HG03442 (cell line): ENCODE results near the gene GPRC5B.

Experiments
- ATAC-seq: cut with Tn5 transposase; IDR thresholded peaks from one replicate; pipeline ENCODE4 v1.9.1; 2021; ENCODE audit warnings: mild to moderate bottlenecking, moderate library complexity; ENCODE audit not compliant: unreplicated experiment

Gene GPRC5B

GRCh38 chr16:19850131-19850817, 34.4 kb downstream of the GPRC5B start:
- no peak for ATAC-seq

DNA sequence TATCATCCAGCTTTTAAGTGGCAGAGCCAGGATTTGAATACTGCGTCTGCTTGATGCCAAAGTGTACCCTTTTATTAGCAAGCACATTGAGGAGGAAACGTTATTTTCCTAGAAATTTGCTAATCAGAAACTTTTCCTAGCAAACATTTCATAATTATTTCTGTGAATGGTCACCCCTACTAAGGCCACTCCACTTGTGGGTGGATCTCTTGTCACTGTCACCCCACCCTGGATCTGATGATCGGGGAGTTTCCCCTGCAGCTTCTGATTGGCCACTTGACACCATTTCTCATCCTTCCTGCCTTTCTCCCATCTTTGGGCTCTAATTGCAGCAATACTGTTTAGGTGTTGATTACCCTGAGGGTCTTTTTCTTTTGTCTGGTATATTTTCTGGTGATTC, 35.9 kb downstream of the GPRC5B start:
- ATAC-seq: no peak

DNA sequence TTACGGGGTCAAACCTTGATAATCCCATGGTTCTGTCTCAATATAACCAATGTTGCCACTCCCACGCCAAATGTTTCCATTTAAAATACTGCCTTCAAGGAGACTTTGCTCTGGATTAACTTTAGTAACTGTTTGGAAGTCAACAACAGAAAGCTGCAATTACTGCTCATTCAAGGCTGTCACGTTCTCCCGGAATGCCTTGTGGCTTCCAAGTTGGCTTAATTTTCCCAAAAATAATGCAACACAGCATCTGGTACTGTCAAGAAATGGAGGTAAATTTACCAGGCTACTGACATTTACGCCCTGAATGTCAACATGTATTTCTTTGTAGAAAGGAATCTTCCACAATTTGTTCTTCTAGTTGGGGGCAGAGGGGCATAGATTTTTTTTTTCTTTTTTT, 38.2 kb downstream of the GPRC5B start:
- no peak for ATAC-seq

DNA sequence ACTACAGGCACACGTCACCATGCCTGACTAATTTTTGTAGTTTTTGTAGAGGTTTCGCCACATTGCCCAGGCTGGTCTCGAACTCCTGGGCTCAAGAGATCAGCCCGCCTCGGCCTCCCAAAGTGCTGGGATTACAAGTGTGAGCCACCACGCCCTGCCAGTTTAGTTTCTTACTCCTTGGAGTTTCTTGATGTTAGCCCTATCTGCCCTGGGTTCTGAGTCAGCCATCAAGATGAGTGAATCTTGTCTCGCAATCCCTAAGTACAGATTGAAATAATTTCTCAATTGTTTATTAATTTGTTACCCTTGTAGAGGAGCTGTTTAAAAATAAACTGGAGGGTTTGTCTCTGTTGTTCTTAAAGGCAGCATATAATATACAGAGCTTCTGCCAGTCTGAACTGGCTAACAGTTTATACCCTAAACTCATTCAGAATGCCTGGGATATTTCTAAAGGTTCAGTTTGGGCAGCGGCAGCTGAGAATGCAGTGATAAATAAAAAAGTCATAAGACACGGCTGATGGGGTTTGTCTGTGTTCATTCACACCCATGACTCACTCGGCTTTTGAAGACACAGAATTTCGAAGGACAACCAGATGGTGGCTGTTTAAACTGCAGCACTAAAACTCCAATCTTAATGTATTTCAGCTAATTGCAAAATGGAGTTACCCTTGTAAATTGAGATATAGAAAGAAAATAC, 39.6 kb downstream of the GPRC5B start:
- ATAC-seq: no peak

GRCh38 chr16:19843371-19843770, 41.3 kb downstream of the GPRC5B start:
- no peak for ATAC-seq

- no peak for ATAC-seq
Observed at GRCh38 chr16:19842426-19843157, 42.1 kb downstream of the GPRC5B start.

DNA sequence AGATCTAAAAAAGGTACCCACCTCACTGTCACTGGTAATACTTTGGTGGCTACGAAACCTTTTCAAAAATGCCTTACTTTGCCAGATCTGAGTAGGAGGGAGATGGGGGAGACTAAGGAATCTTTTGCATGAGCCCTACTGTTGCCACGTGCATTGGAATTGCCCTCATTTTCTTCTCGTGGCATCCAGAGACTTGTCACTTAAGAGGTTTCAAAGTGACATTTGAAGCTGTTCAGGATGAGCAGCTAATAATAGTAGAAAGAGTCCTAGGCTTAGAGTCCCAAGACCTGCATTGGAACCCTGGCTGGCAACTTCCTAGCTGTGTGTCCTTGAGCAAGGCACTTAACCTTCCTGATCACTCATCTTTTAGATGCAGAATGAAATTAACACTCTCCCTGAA, 43.5 kb downstream of the GPRC5B start:
- no peak for ATAC-seq

DNA sequence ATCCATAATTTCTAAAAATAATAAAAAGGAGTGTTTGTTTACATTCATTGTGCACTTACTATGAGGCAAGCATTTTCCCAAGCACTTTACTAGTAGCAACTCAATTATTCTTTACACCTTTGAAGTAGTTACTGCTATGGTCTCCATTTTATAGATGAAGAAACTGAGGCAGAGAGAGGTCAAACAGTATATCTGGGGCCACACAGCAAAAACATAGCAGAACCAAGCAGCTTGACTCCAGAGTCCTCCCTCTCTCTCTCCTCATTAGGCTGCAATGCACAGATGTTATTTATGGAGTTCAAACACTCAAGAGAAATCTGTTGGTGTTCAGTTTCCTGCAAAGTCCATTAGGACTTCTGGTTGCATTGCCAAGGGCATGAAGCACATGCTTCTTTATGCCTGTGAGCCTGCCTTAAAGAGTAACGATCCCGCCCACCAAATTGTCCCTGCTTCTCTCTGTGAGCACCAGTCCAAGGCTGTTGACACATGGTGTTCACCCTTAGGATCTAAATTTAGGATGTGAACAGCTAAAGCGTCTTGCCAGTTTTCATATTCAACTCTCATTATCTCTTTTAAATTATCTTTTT, 44.0 kb downstream of the GPRC5B start:
- no peak for ATAC-seq

DNA sequence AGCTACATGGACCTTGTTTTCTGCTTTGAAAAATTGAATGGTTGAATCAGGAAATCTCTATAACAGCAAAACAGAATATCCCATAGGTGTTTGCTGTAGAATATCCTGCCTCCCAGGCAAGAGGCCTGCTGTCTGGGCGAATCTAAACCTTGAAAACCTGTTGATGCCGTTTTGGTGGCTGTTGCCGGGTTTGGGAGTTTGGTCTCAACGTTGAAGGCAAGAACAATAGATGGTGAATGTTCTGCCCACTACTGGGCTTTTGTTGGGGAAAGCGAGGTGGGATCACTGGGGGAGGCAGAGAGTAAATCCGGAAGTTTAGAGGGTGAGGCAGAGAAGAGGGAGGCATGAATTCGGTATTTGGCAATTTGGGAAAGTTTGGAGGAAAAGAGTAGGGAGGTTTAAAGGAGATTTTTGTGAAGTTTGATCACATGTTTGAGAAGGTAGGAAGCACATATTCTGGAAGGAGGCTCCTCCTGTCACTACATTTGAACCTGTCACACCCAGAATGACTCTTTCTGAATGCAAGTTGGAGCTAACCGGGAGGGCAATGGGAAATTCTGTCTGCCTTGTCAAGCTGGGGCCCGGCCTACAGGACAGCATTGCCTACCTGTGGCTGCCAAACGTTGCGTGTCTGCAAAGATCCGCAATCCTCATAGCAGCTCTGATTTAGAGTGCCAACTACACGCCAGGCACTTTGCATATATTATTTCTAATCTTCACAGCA, 46.5 kb downstream of the GPRC5B start:
- ATAC-seq: no peak

DNA sequence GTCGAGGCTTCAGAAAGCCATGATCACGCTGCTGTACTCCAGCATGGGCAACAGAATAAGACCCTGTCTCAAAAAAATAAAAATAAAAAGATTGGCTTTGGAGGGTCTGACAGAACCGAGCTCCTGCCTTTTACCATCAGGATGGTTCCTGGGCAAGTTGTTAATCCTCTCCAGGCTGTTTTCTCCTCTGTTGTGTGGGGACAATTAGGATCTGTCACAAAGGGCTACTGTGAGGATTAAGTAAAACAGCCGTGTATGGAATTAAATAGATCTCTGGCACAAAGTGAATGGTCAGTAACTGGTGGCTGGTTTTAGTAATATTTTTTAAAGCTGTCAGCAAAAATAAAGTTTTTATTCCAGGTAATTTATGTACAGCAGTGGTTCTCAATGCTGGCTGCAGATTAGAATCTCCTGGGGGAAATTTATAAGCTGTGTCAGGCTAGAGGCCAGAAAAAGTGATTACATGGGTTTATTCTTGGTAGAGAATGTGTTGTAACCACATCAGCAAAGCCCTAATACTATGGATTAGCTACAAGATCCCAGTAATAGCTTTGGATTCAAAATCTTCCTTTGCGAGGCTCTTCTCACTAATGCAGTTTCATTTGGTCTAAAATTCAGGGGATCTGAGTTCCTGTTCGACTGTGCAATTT, 47.2 kb downstream of the GPRC5B start:
- ATAC-seq: no peak

GRCh38 chr16:19835968-19836421, 48.7 kb downstream of the GPRC5B start:
- ATAC-seq: no peak

GRCh38 chr16:19835196-19835595, 49.5 kb downstream of the GPRC5B start:
- ATAC-seq: no peak

DNA sequence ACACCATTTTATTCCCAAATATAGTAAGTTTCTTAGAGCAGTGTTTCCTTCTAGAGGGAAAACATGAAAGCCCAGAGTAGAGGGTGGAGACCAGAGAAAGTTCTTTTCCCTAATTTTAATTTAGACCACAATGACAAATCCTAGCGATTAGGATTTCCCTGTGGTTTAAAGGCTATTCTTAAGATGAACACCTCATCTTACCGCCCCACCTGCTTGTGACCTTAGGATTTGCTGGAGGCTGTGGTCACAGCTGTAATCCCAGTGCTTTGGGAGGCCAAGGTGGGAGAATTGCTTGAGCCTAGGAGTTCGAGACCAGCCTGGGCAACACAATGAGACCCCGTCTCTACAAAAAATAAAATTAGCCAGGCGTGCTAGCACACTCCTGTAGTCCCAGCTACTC, 51.1 kb downstream of the GPRC5B start:
- no peak for ATAC-seq

DNA sequence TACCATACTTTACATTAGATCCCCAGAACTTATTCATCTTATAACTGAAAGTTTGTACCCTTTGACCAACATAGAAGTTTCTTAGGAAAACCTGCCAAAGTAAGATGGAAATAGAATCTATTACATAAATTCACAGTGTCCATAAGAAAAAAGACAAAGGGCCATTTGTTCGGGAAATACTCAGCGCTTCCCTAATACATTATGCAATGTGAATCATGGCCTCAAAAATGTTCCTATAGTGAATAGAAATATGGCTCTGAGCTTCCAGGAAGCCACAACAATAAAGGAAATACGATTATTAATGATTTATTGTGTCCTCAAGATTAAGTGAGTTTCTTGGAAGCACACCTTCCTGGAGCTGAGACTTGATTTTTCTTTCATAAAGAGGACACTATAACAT, 51.5 kb downstream of the GPRC5B start:
- no peak for ATAC-seq

GRCh38 chr16:19831678-19832077, 53.0 kb downstream of the GPRC5B start:
- no peak for ATAC-seq

DNA sequence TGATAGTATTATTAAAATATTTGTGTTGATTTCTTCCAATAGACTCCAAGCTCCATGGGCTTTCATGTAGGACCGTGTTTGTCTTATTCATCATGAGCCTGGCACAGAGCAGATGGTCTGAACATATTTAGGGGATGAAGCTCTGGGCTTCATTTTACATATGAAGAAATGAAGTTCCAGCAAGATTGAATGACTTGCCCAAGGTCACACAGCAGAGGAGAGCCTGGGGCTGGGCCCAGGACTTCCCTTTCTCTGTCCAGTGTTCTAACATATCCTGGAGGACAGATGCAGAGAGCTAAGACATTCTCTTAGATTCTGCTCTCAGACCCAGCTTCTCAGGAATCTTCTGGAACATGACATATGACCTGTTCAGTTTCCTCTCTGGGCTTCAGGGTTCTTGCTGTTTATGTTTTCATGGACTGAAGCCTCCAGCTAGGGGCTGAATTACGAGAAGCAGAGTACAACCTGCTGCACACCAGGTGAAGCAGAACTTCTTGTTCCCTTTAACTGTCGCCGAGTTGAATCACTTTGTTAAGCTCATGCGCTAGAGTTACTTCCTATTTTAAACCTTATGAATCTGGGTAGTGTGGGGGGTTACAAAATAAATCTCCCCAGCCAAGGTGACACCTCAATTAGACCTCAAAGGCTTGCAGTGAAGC, 53.6 kb downstream of the GPRC5B start:
- ATAC-seq: no peak

GRCh38 chr16:19829844-19830692, 54.6 kb downstream of the GPRC5B start:
- ATAC-seq: no peak

DNA sequence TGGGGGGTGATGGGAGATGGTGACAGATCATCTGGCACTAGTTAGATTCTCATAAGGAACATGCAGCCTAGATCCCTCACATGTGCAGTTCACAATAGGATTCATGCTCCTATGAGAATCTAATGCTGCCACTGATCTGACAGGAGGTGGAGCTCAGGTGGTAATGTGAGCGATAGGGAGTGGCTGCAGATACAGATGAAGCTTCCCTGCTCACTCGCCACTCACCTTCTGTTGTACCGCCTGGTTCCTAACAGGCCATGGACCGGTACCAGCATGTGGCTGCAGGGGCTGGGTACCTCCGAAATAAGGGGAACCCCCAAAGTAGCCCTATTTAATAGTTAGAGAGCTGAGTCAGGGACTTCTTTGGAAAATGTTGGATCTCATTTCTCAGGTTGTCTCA, 60.4 kb downstream of the GPRC5B start:
- no peak for ATAC-seq

- no peak for ATAC-seq
Observed at GRCh38 chr16:19823322-19823721, 61.3 kb downstream of the GPRC5B start.
